ENCODE measurements around the gene ACTL6B.
"Not testable (repeated sequence)": the region's sequence is repeated elsewhere in the genome, so short reads cannot be mapped to it uniquely, and the experiment has no call there.

- not testable (repeated sequence) for TF ChIP-seq POLR2AphosphoS5 (IDR thresholded peaks at IDR 0.05; ENCODE audit: borderline replicate concordance, low read depth, low read length); EZH2 (IDR thresholded peaks at IDR 0.05)
Measured at GRCh38 chr7:100662194-100662776, 6.0 kb upstream of the ACTL6B start.
